Measurements from ENCODE around the gene LYZL2. TPM values are rescaled to one million over a fixed set of nuclear protein-coding genes. Genes with fewer than 3 reads are reported as not detected.
"Not testable (repeated sequence)": the region's sequence is repeated elsewhere in the genome, so short reads cannot be mapped to it uniquely, and the experiment has no call there.

The LYZL2 gene
- total and polyA plus RNA-seq, 2 donors from 2014 or later: not detected

GRCh38 chr10:30606313-30606712 lies 23.2 kb downstream of the LYZL2 start:
- H3K27ac ChIP-seq (ENCODE audit: low read depth in 2 of 2, low read length in 2 of 2): no peak overlapping the region
- no peaks in the 10 kb centered on the region for H3K27me3 ChIP-seq (ENCODE audit: control insufficient read depth, insufficient read depth, low read length)
- FAIRE-seq (no peak), DNase-seq (no peak)
- H3K4me1 ChIP-seq (ENCODE audit: control insufficient read depth in 2 of 3, insufficient read depth in 2 of 3, low read depth in 1 of 3, low read length in 3 of 3): no peaks in the 10 kb centered on the region
- TF ChIP-seq CTCF (IDR thresholded peaks at IDR 0.05; ENCODE audit: borderline replicate concordance, extremely low read depth, insufficient read depth): no peak
- no peaks in the 10 kb centered on the region for H3K36me3 ChIP-seq (ENCODE audit: control insufficient read depth in 2 of 3, insufficient read depth in 3 of 3, low read length in 3 of 3)
- no peak overlapping the region for H3K9ac ChIP-seq (ENCODE audit: low read length in 3 of 3)
- no peak overlapping the region for H3K4me3 ChIP-seq (ENCODE audit: low read length in 3 of 3)
- no peaks in the 10 kb centered on the region for H3K9me3 ChIP-seq (ENCODE audit: control insufficient read depth in 2 of 3, insufficient read depth in 1 of 3, low read length in 3 of 3)
- intact Hi-C loops (cut with DNase I): no loop called here

GRCh38 chr10:30605341-30606121 lies 24.0 kb downstream of the LYZL2 start:
- H3K4me3 ChIP-seq (ENCODE audit: low read length in 3 of 3); H3K9ac ChIP-seq (ENCODE audit: low read length in 3 of 3); H3K9me3 ChIP-seq (ENCODE audit: control insufficient read depth in 2 of 3, insufficient read depth in 1 of 3, low read length in 3 of 3); DNase-seq; H3K4me1 ChIP-seq (ENCODE audit: control insufficient read depth in 2 of 3, insufficient read depth in 2 of 3, low read depth in 1 of 3, low read length in 3 of 3); H3K27me3 ChIP-seq (ENCODE audit: control insufficient read depth, insufficient read depth, low read length); H3K36me3 ChIP-seq (ENCODE audit: control insufficient read depth in 2 of 3, insufficient read depth in 3 of 3, low read length in 3 of 3); intact Hi-C loops (cut with DNase I); H3K27ac ChIP-seq (ENCODE audit: low read depth in 2 of 2, low read length in 2 of 2); FAIRE-seq: not testable (repeated sequence)

- H3K4me3 ChIP-seq (ENCODE audit: low read length in 3 of 3): no peak overlapping the region
- no peak overlapping the region for H3K27ac ChIP-seq (ENCODE audit: low read depth in 2 of 2, low read length in 2 of 2)
- no peaks in the 10 kb centered on the region for H3K27me3 ChIP-seq (ENCODE audit: control insufficient read depth, insufficient read depth, low read length)
- H3K36me3 ChIP-seq (ENCODE audit: control insufficient read depth in 2 of 3, insufficient read depth in 3 of 3, low read length in 3 of 3): no peaks in the 10 kb centered on the region
- no peaks in the 10 kb centered on the region for H3K9me3 ChIP-seq (ENCODE audit: control insufficient read depth in 2 of 3, insufficient read depth in 1 of 3, low read length in 3 of 3)
- no peaks in the 10 kb centered on the region for H3K4me1 ChIP-seq (ENCODE audit: control insufficient read depth in 2 of 3, insufficient read depth in 2 of 3, low read depth in 1 of 3, low read length in 3 of 3)
- FAIRE-seq (no peak), DNase-seq (no peak)
- no peak overlapping the region for H3K9ac ChIP-seq (ENCODE audit: low read length in 3 of 3)
- no peak for TF ChIP-seq CTCF (IDR thresholded peaks at IDR 0.05; ENCODE audit: borderline replicate concordance, extremely low read depth, insufficient read depth)
- intact Hi-C loops (cut with DNase I): no loop called here
Measured at GRCh38 chr10:30603589-30603988, 26.0 kb downstream of the LYZL2 start.

GRCh38 chr10:30602747-30603146 lies 26.8 kb downstream of the LYZL2 start:
- no peaks in the 10 kb centered on the region for H3K4me1 ChIP-seq (ENCODE audit: control insufficient read depth in 2 of 3, insufficient read depth in 2 of 3, low read depth in 1 of 3, low read length in 3 of 3)
- H3K36me3 ChIP-seq (ENCODE audit: control insufficient read depth in 2 of 3, insufficient read depth in 3 of 3, low read length in 3 of 3): no peaks in the 10 kb centered on the region
- DNase-seq (no peak), FAIRE-seq (no peak)
- TF ChIP-seq CTCF (IDR thresholded peaks at IDR 0.05; ENCODE audit: borderline replicate concordance, extremely low read depth, insufficient read depth): no peak
- H3K27ac ChIP-seq (ENCODE audit: low read depth in 2 of 2, low read length in 2 of 2): no peak overlapping the region
- no peaks in the 10 kb centered on the region for H3K27me3 ChIP-seq (ENCODE audit: control insufficient read depth, insufficient read depth, low read length)
- no peaks in the 10 kb centered on the region for H3K9me3 ChIP-seq (ENCODE audit: control insufficient read depth in 2 of 3, insufficient read depth in 1 of 3, low read length in 3 of 3)
- H3K9ac ChIP-seq (ENCODE audit: low read length in 3 of 3): no peak overlapping the region
- no peak overlapping the region for H3K4me3 ChIP-seq (ENCODE audit: low read length in 3 of 3)
- intact Hi-C loops (cut with DNase I): no loop called here

Data from kidney (tissue), 14 donors.